ENCODE data around the gene TMEM176A.

Gene TMEM176A

GRCh38 chr7:150820148-150820547 is 19.6 kb downstream of the TMEM176A start:
- DNase-seq (ENCODE audit: low read depth in 2 of 2), result no peak

- no peak for DNase-seq (ENCODE audit: low read depth in 2 of 2)
These were observed 20.1 kb downstream of the TMEM176A start for GRCh38 chr7:150820578-150821198.

GRCh38 chr7:150823043-150823442 is 22.5 kb downstream of the TMEM176A start:
- no peak for DNase-seq (ENCODE audit: low read depth in 2 of 2)

- DNase-seq (ENCODE audit: low read depth in 2 of 2), result no peak
These were observed 23.0 kb downstream of the TMEM176A start for GRCh38 chr7:150823484-150824126.

GRCh38 chr7:150824379-150825177 is 24.0 kb downstream of the TMEM176A start:
- DNase-seq (ENCODE audit: low read depth in 2 of 2), result no peak

GRCh38 chr7:150826061-150826849 is 25.7 kb downstream of the TMEM176A start:
- no peak for DNase-seq (ENCODE audit: low read depth in 2 of 2)

- no peak for DNase-seq (ENCODE audit: low read depth in 2 of 2)
These were observed 27.8 kb downstream of the TMEM176A start for GRCh38 chr7:150828384-150828783.

GRCh38 chr7:150829426-150829825 is 28.9 kb downstream of the TMEM176A start:
- DNase-seq (ENCODE audit: low read depth in 2 of 2), result no peak

- no peak for DNase-seq (ENCODE audit: low read depth in 2 of 2)
These were observed 30.4 kb downstream of the TMEM176A start for GRCh38 chr7:150830937-150831336.

GRCh38 chr7:150831851-150832250 is 31.3 kb downstream of the TMEM176A start:
- no peak for DNase-seq (ENCODE audit: low read depth in 2 of 2)

GRCh38 chr7:150835019-150835418 is 34.5 kb downstream of the TMEM176A start:
- no peak for DNase-seq (ENCODE audit: low read depth in 2 of 2)

- no peak for DNase-seq (ENCODE audit: low read depth in 2 of 2)
These were observed 35.2 kb downstream of the TMEM176A start for GRCh38 chr7:150835702-150836280.

- DNase-seq (ENCODE audit: low read depth in 2 of 2), result no peak
These were observed 38.5 kb downstream of the TMEM176A start for GRCh38 chr7:150838965-150839650.

- DNase-seq (ENCODE audit: low read depth in 2 of 2), result no peak
These were observed 41.4 kb downstream of the TMEM176A start for GRCh38 chr7:150842018-150842417.

GRCh38 chr7:150842716-150843115 is 42.1 kb downstream of the TMEM176A start:
- no peak for DNase-seq (ENCODE audit: low read depth in 2 of 2)

GRCh38 chr7:150845421-150845861 is 44.9 kb downstream of the TMEM176A start:
- DNase-seq (ENCODE audit: low read depth in 2 of 2), result no peak

GRCh38 chr7:150846291-150847115 is 45.9 kb downstream of the TMEM176A start:
- no peak for DNase-seq (ENCODE audit: low read depth in 2 of 2)

- DNase-seq (ENCODE audit: low read depth in 2 of 2), result no peak
These were observed 47.0 kb downstream of the TMEM176A start for GRCh38 chr7:150847536-150847935.

- no peak for DNase-seq (ENCODE audit: low read depth in 2 of 2)
These were observed 47.5 kb downstream of the TMEM176A start for GRCh38 chr7:150848111-150848510.

- no peak for DNase-seq (ENCODE audit: low read depth in 2 of 2)
These were observed 48.1 kb downstream of the TMEM176A start for GRCh38 chr7:150848561-150849115.

All from stimulated activated CD4-positive, alpha-beta T cell treated with anti-CD3 and anti-CD28 coated beads, Interleukin-1b, Interleukin-23, amount 100 ng/mL, for 1 hour (primary cell).